Esophagus squamous epithelium (tissue), 4 donors: ENCODE data around the gene ANKS1A.

ENCODE experiments used
- POLR2A ChIP-seq, 4 donors: fragments of 450-650 bp; IDR thresholded peaks; one replicate each; pipeline ENCODE4 v1.6.1; 2017; ENCODE audit warnings: antibody characterized with exemption in 4 of 4, mild to moderate bottlenecking in 4 of 4, moderate library complexity in 3 of 4
- TF ChIP-seq, protein P1 (sequence below), 6 experiments: fragments of 450-650 bp in 4 of 6; fragments of 200-600 bp in 2 of 6; sonication (generic) in 2 of 6; IDR thresholded peaks; one replicate each; pipeline ENCODE4 v1.5.1; 2016 to 2019; ENCODE audit warnings: antibody characterized with exemption in 6 of 6, mild to moderate bottlenecking in 4 of 6, moderate library complexity in 4 of 6

DNA sequence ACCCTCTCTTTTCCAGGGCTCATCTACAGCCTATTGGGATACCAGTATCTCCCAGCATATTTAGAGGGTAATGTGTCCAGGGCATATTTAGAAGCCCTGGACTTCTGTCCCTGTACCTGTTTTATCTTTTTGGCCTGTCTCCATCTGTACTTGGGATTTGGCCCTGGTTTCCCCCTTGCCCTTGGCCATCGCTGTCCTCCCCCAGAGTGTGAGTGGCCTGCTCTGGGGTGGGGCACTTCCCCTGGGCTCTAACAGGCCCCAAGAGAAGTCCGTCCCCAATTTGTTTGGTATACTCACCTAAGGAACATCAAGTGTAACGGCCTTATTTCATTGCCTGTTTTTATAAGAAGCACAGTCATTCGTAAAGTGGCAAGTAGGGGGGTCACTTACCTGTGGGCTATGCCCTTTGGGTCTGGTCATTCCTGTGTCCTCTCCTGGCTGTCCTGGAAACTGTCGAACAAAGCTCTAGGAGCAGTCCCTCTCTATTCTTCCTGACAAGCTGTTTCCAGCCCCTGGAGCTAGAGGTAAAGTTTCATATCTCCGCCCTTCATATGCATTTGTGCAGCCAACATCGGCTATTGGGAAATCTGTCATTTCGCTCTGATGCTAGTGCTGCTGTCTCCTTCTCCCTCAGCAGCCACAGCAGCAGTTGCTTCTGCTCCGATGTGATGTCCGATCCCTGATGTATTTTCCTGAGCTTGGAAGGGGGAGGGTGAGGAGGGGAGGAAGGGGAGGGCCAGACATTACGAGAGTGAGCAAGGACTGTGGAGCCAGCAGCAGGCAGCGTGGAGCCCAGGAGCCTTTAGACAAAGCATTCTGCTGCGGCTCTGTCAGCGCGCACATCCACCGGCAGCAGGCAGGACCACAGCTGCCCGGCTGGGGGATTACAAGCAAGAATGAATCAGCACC, 168.6 kb downstream of the ANKS1A start:
- TF ChIP-seq, protein P1, sequence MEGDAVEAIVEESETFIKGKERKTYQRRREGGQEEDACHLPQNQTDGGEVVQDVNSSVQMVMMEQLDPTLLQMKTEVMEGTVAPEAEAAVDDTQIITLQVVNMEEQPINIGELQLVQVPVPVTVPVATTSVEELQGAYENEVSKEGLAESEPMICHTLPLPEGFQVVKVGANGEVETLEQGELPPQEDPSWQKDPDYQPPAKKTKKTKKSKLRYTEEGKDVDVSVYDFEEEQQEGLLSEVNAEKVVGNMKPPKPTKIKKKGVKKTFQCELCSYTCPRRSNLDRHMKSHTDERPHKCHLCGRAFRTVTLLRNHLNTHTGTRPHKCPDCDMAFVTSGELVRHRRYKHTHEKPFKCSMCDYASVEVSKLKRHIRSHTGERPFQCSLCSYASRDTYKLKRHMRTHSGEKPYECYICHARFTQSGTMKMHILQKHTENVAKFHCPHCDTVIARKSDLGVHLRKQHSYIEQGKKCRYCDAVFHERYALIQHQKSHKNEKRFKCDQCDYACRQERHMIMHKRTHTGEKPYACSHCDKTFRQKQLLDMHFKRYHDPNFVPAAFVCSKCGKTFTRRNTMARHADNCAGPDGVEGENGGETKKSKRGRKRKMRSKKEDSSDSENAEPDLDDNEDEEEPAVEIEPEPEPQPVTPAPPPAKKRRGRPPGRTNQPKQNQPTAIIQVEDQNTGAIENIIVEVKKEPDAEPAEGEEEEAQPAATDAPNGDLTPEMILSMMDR (IDR thresholded peaks at IDR 0.05), result no peak
- TF ChIP-seq POLR2A (IDR thresholded peaks at IDR 0.05), result no peak
